WERI-Rb-1 (cell line): Measurements from ENCODE around the gene OR52K2.

Experiments
- DNase-seq: peaks from one replicate; pipeline ENCODE4 v3.0.0-alpha.2; 2020
- H3K27ac ChIP-seq: fragments of 250-450 bp; sonication (Bioruptor Pico); 2 replicates; pipeline ENCODE4 v1.5.1; 2020; ENCODE audit warnings: mild to moderate bottlenecking, moderate library complexity
- H3K27me3 ChIP-seq: fragments of 250-450 bp; sonication (Bioruptor Pico); 2 replicates; pipeline ENCODE4 v1.5.1; 2021; ENCODE audit warnings: mild to moderate bottlenecking, low read depth, moderate library complexity; ENCODE audit not compliant: insufficient read depth, severe bottlenecking
- H3K36me3 ChIP-seq: fragments of 250-450 bp; sonication (Bioruptor Pico); 2 replicates; pipeline ENCODE4 v1.5.1; 2020; ENCODE audit warnings: mild to moderate bottlenecking, moderate library complexity
- H3K4me3 ChIP-seq: 2 replicates; pipeline ENCODE4 v1.5.1; 2011; ENCODE audit warnings: low read depth, mild to moderate bottlenecking, control low read depth, low read length
- H3K9me3 ChIP-seq: fragments of 250-450 bp; sonication (Bioruptor Pico); 2 replicates; pipeline ENCODE4 v1.5.1; 2021; ENCODE audit warnings: mild to moderate bottlenecking, moderate library complexity; ENCODE audit not compliant: severe bottlenecking
- CTCF ChIP-seq: IDR thresholded peaks from 2 replicates; pipeline ENCODE4 v1.5.1; 2011; ENCODE audit warnings: low read depth, mild to moderate bottlenecking, control low read depth, inconsistent platforms, low read length

The OR52K2 gene

DNA sequence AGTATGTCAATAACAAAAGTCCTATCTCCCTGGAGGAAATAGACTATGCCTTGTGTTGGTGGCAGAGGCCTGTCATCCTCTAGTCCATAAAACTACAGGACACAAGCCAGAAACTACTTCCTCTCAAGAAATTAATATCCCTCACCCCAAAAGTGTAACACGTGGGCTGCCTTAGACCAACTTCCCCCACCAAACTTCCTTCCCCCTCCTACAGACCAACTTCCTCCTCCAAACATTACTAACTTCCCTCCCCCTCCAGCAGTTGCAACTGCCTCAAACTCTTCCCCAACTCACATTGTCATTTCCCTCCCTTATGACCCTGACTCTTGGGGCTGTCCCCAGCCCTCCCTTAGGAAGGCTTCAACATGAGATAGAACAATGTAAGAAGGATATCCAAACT lies 6.3 kb downstream of the OR52K2 start:
- Histone ChIP-seq H3K36me3 (no peaks in the 10 kb centered on the region), H3K9me3 (no peaks in the 10 kb centered on the region), H3K27ac (no peak overlapping the region), H3K27me3 (peaks cover 41% of the 10 kb centered on the region), H3K4me3 (no peak overlapping the region)
- no peak for DNase-seq
- no peak for TF ChIP-seq CTCF

DNA sequence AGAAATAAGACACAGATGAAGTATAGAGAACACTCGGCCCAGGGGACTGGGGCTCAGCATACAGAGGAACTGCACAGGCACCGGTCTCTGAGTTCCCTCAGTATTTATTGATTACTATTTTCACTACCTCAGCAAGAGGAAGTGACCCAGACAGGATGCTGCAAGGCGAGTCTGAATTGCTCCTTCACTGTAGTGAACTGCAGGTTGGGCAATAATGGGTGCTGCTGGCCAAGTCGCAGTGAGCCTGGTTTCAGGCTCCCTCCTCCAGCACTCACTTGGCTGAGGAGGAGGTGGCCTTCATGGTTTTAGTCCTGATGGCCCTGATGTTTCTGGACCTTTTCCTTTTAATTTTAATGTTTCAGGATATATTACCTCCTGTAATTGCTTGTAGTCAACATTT lies 10.4 kb downstream of the OR52K2 start:
- Histone ChIP-seq H3K9me3 (peaks cover 10% of the 10 kb centered on the region), H3K36me3 (no peaks in the 10 kb centered on the region), H3K27ac (no peak overlapping the region), H3K27me3 (peaks cover 48% of the 10 kb centered on the region), H3K4me3 (no peak overlapping the region)
- DNase-seq = no peak
- TF ChIP-seq CTCF = no peak

DNA sequence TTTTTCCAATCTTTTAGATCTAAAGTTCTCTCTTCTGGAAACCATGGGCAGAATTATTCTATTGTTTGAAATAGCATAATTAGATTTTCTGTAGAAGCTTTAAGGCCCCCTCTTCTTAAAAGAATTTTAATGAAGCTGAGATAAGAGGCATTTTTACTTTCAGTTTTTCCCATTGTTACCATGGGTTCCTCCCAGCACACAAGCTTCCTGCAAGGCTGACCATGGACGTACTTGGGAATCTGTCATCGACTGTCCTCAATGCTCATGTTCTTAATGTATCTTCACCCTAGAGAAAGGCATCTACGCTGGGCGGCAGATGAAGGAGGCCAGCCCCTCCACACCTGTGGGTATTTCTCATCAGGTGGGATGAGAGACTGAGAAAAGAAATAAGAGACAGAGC lies 11.1 kb downstream of the OR52K2 start:
- H3K4me3 ChIP-seq = no peak overlapping the region
- peaks cover 51% of the 10 kb centered on the region for H3K27me3 ChIP-seq
- H3K27ac ChIP-seq = no peak overlapping the region
- DNase-seq = no peak
- peaks cover 14% of the 10 kb centered on the region for H3K9me3 ChIP-seq
- no peaks in the 10 kb centered on the region for H3K36me3 ChIP-seq
- no peak for TF ChIP-seq CTCF

- no peak for DNase-seq
- no peak overlapping the region for H3K27ac ChIP-seq
- peaks cover 15% of the 10 kb centered on the region for H3K9me3 ChIP-seq
- H3K4me3 ChIP-seq = no peak overlapping the region
- no peak for TF ChIP-seq CTCF
- no peaks in the 10 kb centered on the region for H3K36me3 ChIP-seq
- H3K27me3 ChIP-seq = peaks cover 31% of the 10 kb centered on the region
Observed at GRCh38 chr11:4464216-4465159, 15.4 kb downstream of the OR52K2 start.

GRCh38 chr11:4465407-4465806 lies 16.3 kb downstream of the OR52K2 start:
- DNase-seq = no peak
- no peak overlapping the region for H3K27ac ChIP-seq
- no peak for TF ChIP-seq CTCF

More at GRCh38 chr11:4465407-4465806, 16.3 kb downstream of the OR52K2 start:
- H3K36me3 ChIP-seq = no peaks in the 10 kb centered on the region
- peaks cover 26% of the 10 kb centered on the region for H3K27me3 ChIP-seq
- no peak overlapping the region for H3K4me3 ChIP-seq
- H3K9me3 ChIP-seq = peaks cover 15% of the 10 kb centered on the region
